ENCODE measurements around the gene GNMT.

GNMT gene

GRCh38 chr6:42987533-42988451 is 27.2 kb downstream of the GNMT start:
- Histone ChIP-seq H2BK5ac (ENCODE audit: low read depth, low read length, poor library complexity, severe bottlenecking) (no peak overlapping the region), H3K9ac (ENCODE audit: low read length) (peak overlapping the region; percentile 44), H3K27me3 (ENCODE audit: control insufficient read depth in 1 of 2, insufficient read depth in 1 of 2, low read length in 2 of 2) (no peaks in the 10 kb centered on the region), H2AK5ac (ENCODE audit: low read length, severe bottlenecking) (no peak overlapping the region), H2BK120ac (ENCODE audit: low read depth, low read length) (no peak overlapping the region), H3K36me3 (ENCODE audit: control insufficient read depth in 1 of 2, insufficient read depth in 2 of 2, low read depth in 1 of 2, low read length in 2 of 2) (peaks cover 26 to 30% of the 10 kb centered on the region in 2 experiments), H4K8ac (ENCODE audit: low read length) (no peak overlapping the region), H3K4me2 (ENCODE audit: low read length, poor library complexity, severe bottlenecking) (no peak overlapping the region), H3K4ac (ENCODE audit: low read depth in 1 of 2, low read length in 2 of 2) (no peak overlapping the region), H2BK15ac (ENCODE audit: low read depth, poor library complexity, severe bottlenecking) (no peak overlapping the region), H3K4me1 (ENCODE audit: control insufficient read depth, insufficient read depth, low read depth, low read length) (peaks cover 15% of the 10 kb centered on the region), H3K4me3 (ENCODE audit: insufficient read depth in 1 of 2, low read depth in 1 of 2, low read length in 2 of 2) (no peak overlapping the region), H3K79me1 (replicated peaks; ENCODE audit: low read length, poor library complexity, severe bottlenecking) (peaks cover 49% of the 10 kb centered on the region), H3K23ac (ENCODE audit: low read length in 2 of 2) (peak overlapping the region in 1 of 2 experiments; percentile 79), H4K91ac (ENCODE audit: low read length) (no peak overlapping the region), H3K27ac (ENCODE audit: low read length, poor library complexity, severe bottlenecking) (no peak overlapping the region), H2AFZ (ENCODE audit: low read depth, low read length) (no peak overlapping the region), H3K18ac (ENCODE audit: low read depth in 1 of 2, low read length in 2 of 2) (no peak overlapping the region), H3K14ac (ENCODE audit: low read length in 2 of 2) (no peak overlapping the region), H2BK12ac (ENCODE audit: low read length in 2 of 2) (no peak overlapping the region), H3K9me3 (ENCODE audit: control insufficient read depth, low read length) (no peaks in the 10 kb centered on the region)
- WGBS: 95% methylated on average over 5 of the region's 5 CpGs
- DNase-seq: no peak

GRCh38 chr6:42988486-42989020 is 28.0 kb downstream of the GNMT start:
- WGBS: 100% methylated on average over 1 of the region's 1 CpG
- Histone ChIP-seq H3K9me3 (ENCODE audit: control insufficient read depth, low read length) (no peaks in the 10 kb centered on the region), H3K4me1 (ENCODE audit: control insufficient read depth, insufficient read depth, low read depth, low read length) (peaks cover 15% of the 10 kb centered on the region), H3K4ac (ENCODE audit: low read depth in 1 of 2, low read length in 2 of 2) (no peak overlapping the region), H3K4me3 (ENCODE audit: insufficient read depth in 1 of 2, low read depth in 1 of 2, low read length in 2 of 2) (no peak overlapping the region), H3K27me3 (ENCODE audit: control insufficient read depth in 1 of 2, insufficient read depth in 1 of 2, low read length in 2 of 2) (no peaks in the 10 kb centered on the region), H2BK15ac (ENCODE audit: low read depth, poor library complexity, severe bottlenecking) (no peak overlapping the region), H3K4me2 (ENCODE audit: low read length, poor library complexity, severe bottlenecking) (no peak overlapping the region), H2AK5ac (ENCODE audit: low read length, severe bottlenecking) (no peak overlapping the region), H3K36me3 (ENCODE audit: control insufficient read depth in 1 of 2, insufficient read depth in 2 of 2, low read depth in 1 of 2, low read length in 2 of 2) (peaks cover 26 to 33% of the 10 kb centered on the region in 2 experiments), H3K79me1 (replicated peaks; ENCODE audit: low read length, poor library complexity, severe bottlenecking) (peaks cover 50% of the 10 kb centered on the region), H3K23ac (ENCODE audit: low read length in 2 of 2) (no peak overlapping the region), H2BK5ac (ENCODE audit: low read depth, low read length, poor library complexity, severe bottlenecking) (no peak overlapping the region), H3K9ac (ENCODE audit: low read length) (peak overlapping the region; percentile 5), H2BK12ac (ENCODE audit: low read length in 2 of 2) (no peak overlapping the region), H4K91ac (ENCODE audit: low read length) (no peak overlapping the region), H2BK120ac (ENCODE audit: low read depth, low read length) (no peak overlapping the region), H3K18ac (ENCODE audit: low read depth in 1 of 2, low read length in 2 of 2) (no peak overlapping the region), H2AFZ (ENCODE audit: low read depth, low read length) (no peak overlapping the region), H3K27ac (ENCODE audit: low read length, poor library complexity, severe bottlenecking) (no peak overlapping the region), H3K14ac (ENCODE audit: low read length in 2 of 2) (no peak overlapping the region), H4K8ac (ENCODE audit: low read length) (no peak overlapping the region)
- no peak for DNase-seq

- Histone ChIP-seq H4K8ac (ENCODE audit: low read length) (no peak overlapping the region), H3K4me2 (ENCODE audit: low read length, poor library complexity, severe bottlenecking) (no peak overlapping the region), H3K27ac (ENCODE audit: low read length, poor library complexity, severe bottlenecking) (no peak overlapping the region), H3K79me1 (replicated peaks; ENCODE audit: low read length, poor library complexity, severe bottlenecking) (peaks cover 56% of the 10 kb centered on the region), H3K36me3 (ENCODE audit: control insufficient read depth in 1 of 2, insufficient read depth in 2 of 2, low read depth in 1 of 2, low read length in 2 of 2) (peaks cover 28 to 35% of the 10 kb centered on the region in 2 experiments), H3K23ac (ENCODE audit: low read length in 2 of 2) (no peak overlapping the region), H3K18ac (ENCODE audit: low read depth in 1 of 2, low read length in 2 of 2) (no peak overlapping the region), H3K4me1 (ENCODE audit: control insufficient read depth, insufficient read depth, low read depth, low read length) (peaks cover 13% of the 10 kb centered on the region), H3K27me3 (ENCODE audit: control insufficient read depth in 1 of 2, insufficient read depth in 1 of 2, low read length in 2 of 2) (no peaks in the 10 kb centered on the region), H2BK12ac (ENCODE audit: low read length in 2 of 2) (no peak overlapping the region), H4K91ac (ENCODE audit: low read length) (no peak overlapping the region), H2AK5ac (ENCODE audit: low read length, severe bottlenecking) (no peak overlapping the region), H3K4me3 (ENCODE audit: insufficient read depth in 1 of 2, low read depth in 1 of 2, low read length in 2 of 2) (no peak overlapping the region), H3K9me3 (ENCODE audit: control insufficient read depth, low read length) (no peaks in the 10 kb centered on the region), H3K4ac (ENCODE audit: low read depth in 1 of 2, low read length in 2 of 2) (no peak overlapping the region), H3K9ac (ENCODE audit: low read length) (no peak overlapping the region), H3K14ac (ENCODE audit: low read length in 2 of 2) (no peak overlapping the region), H2BK5ac (ENCODE audit: low read depth, low read length, poor library complexity, severe bottlenecking) (no peak overlapping the region), H2BK15ac (ENCODE audit: low read depth, poor library complexity, severe bottlenecking) (no peak overlapping the region), H2AFZ (ENCODE audit: low read depth, low read length) (no peak overlapping the region), H2BK120ac (ENCODE audit: low read depth, low read length) (no peak overlapping the region)
- 83% methylated on average over 5 of the region's 5 CpGs for WGBS
- no peak for DNase-seq
Measured at GRCh38 chr6:42989923-42990322, 29.4 kb downstream of the GNMT start.

GRCh38 chr6:42993445-42993844 is 32.9 kb downstream of the GNMT start:
- Histone ChIP-seq H3K4me3 (ENCODE audit: insufficient read depth in 1 of 2, low read depth in 1 of 2, low read length in 2 of 2) (no peak overlapping the region), H2BK5ac (ENCODE audit: low read depth, low read length, poor library complexity, severe bottlenecking) (no peak overlapping the region), H3K4ac (ENCODE audit: low read depth in 1 of 2, low read length in 2 of 2) (no peak overlapping the region), H3K4me2 (ENCODE audit: low read length, poor library complexity, severe bottlenecking) (no peak overlapping the region), H2AK5ac (ENCODE audit: low read length, severe bottlenecking) (no peak overlapping the region), H3K9me3 (ENCODE audit: control insufficient read depth, low read length) (no peaks in the 10 kb centered on the region), H3K4me1 (ENCODE audit: control insufficient read depth, insufficient read depth, low read depth, low read length) (no peaks in the 10 kb centered on the region), H3K14ac (ENCODE audit: low read length in 2 of 2) (no peak overlapping the region), H2BK120ac (ENCODE audit: low read depth, low read length) (no peak overlapping the region), H3K36me3 (ENCODE audit: control insufficient read depth in 1 of 2, insufficient read depth in 2 of 2, low read depth in 1 of 2, low read length in 2 of 2) (peaks cover 21 to 32% of the 10 kb centered on the region in 2 experiments), H3K27ac (ENCODE audit: low read length, poor library complexity, severe bottlenecking) (no peak overlapping the region), H4K8ac (ENCODE audit: low read length) (no peak overlapping the region), H2BK15ac (ENCODE audit: low read depth, poor library complexity, severe bottlenecking) (no peak overlapping the region), H3K23ac (ENCODE audit: low read length in 2 of 2) (no peak overlapping the region), H2AFZ (ENCODE audit: low read depth, low read length) (no peak overlapping the region), H3K18ac (ENCODE audit: low read depth in 1 of 2, low read length in 2 of 2) (no peak overlapping the region), H4K91ac (ENCODE audit: low read length) (no peak overlapping the region), H2BK12ac (ENCODE audit: low read length in 2 of 2) (no peak overlapping the region), H3K27me3 (ENCODE audit: control insufficient read depth in 1 of 2, insufficient read depth in 1 of 2, low read length in 2 of 2) (no peaks in the 10 kb centered on the region), H3K9ac (ENCODE audit: low read length) (no peak overlapping the region), H3K79me1 (replicated peaks; ENCODE audit: low read length, poor library complexity, severe bottlenecking) (peaks cover 32% of the 10 kb centered on the region)
- no peak for DNase-seq
- 100% methylated on average over 2 of the region's 2 CpGs for WGBS
